HCT116 (cell line): ENCODE measurements around the gene DLG2. TPM values are rescaled to one million over a fixed set of nuclear protein-coding genes. Genes with fewer than 3 reads are reported as not detected.

Experiments
- ATAC-seq: fragments of 200-7000 bp; cut with Tn5 transposase; 2 replicates; pipeline ENCODE4 v1.9.1; 2020; ENCODE audit warnings: mild to moderate bottlenecking, moderate library complexity
- BruUV-seq: library from RNA; stranded (reverse); fragments of 400-500 nt; replicated peaks from 2 replicates; lab custom pipeline; 2021; lab: Mats Ljungman, UMichigan
- CTCF ChIA-PET: fragments of 300-600 bp; sonication (Branson Sonifier 250); formaldehyde crosslinking; loops from one replicate; lab custom pipeline; 2021; ENCODE audit warnings: antibody characterized with exemption; lab: Charles Lee
- POLR2A ChIA-PET: fragments of 300-600, 350-600 bp; sonication (Branson Sonifier 250); formaldehyde crosslinking; loops from one replicate; lab custom pipeline; 2021; ENCODE audit warnings: antibody characterized with exemption; lab: Charles Lee
- RAD21 ChIA-PET, 2 experiments: fragments of 300-600 bp; sonication (Branson Sonifier 250); formaldehyde crosslinking; loops; one replicate each; lab custom pipeline; 2023; ENCODE audit warnings: low total read pairs in 2 of 2; ENCODE audit not compliant: uncharacterized antibody in 2 of 2, unreplicated experiment in 2 of 2, low non-redundant PET in 1 of 2; lab: Charles Lee
- DNase-seq: peaks from one replicate; pipeline ENCODE4 v3.0.0-alpha.2; 2010; ENCODE audit warnings: low read depth, low spot score
- H2AFZ ChIP-seq: fragments of 200-600 bp; shearing (Covaris generic), sonication (generic); 2 replicates; pipeline ENCODE4 v1.6.1; 2017; ENCODE audit warnings: low read depth, mixed run types, mixed read lengths, antibody characterized with exemption, low read length; ENCODE audit not compliant: poor library complexity, severe bottlenecking
- H3K27ac ChIP-seq: 2 replicates; pipeline ENCODE4 v1.5.1; 2012; ENCODE audit warnings: low read depth, low read length
- H3K27me3 ChIP-seq: fragments of 200-600 bp; sonication (generic); 2 replicates; pipeline ENCODE4 v1.6.1; 2016; ENCODE audit warnings: mixed run types, low read length, mixed read lengths; ENCODE audit not compliant: insufficient read depth
- H3K36me3 ChIP-seq, 2 experiments: fragments of 200-500 bp in 1 of 2; fragments of 200-600 bp in 1 of 2; sonication (Bioruptor generic) in 1 of 2; sonication (generic) in 1 of 2; 2 replicates each; pipeline versions ENCODE4 v1.5.1 to v1.6.1; 2014 to 2016; ENCODE audit warnings: low read length in 2 of 2, inconsistent platforms in 1 of 2, mixed read lengths in 1 of 2, mixed run types in 1 of 2; ENCODE audit not compliant: insufficient read depth in 2 of 2, control insufficient read depth in 1 of 2
- H3K4me1 ChIP-seq, 2 experiments: fragments of 200-600 bp in 1 of 2; sonication (generic) in 1 of 2; 2 replicates each; pipeline versions ENCODE4 v1.5.1 to v1.6.1; 2012 to 2017; ENCODE audit warnings: low read length in 2 of 2, inconsistent platforms in 1 of 2, mild to moderate bottlenecking in 1 of 2, mixed read lengths in 1 of 2, mixed run types in 1 of 2, moderate library complexity in 1 of 2; ENCODE audit not compliant: insufficient read depth in 2 of 2, control insufficient read depth in 1 of 2
- H3K4me2 ChIP-seq: fragments of 200-600 bp; sonication (generic); 2 replicates; pipeline ENCODE4 v1.6.1; 2017; ENCODE audit warnings: mixed run types, low read length, mixed read lengths
- H3K4me3 ChIP-seq, 2 experiments: fragments of 200-600 bp in 1 of 2; sonication (generic) in 1 of 2; replicated peaks in 1 of 2; 2 replicates each; pipeline ENCODE4 v1.5.1; 2011 to 2016; ENCODE audit warnings: low read length in 2 of 2, control low read depth in 1 of 2, low read depth in 1 of 2, mild to moderate bottlenecking in 1 of 2, mixed read lengths in 1 of 2, mixed run types in 1 of 2
- H3K79me2 ChIP-seq: fragments of 200-600 bp; sonication (generic); 2 replicates; pipeline ENCODE4 v1.6.1; 2017; ENCODE audit warnings: mild to moderate bottlenecking, mixed run types, low read length, moderate library complexity, mixed read lengths; ENCODE audit not compliant: insufficient read depth
- H3K9ac ChIP-seq: fragments of 200-600 bp; sonication (generic); 2 replicates; pipeline ENCODE4 v1.6.1; 2016; ENCODE audit warnings: low read length, mixed read lengths
- H3K9me2 ChIP-seq: fragments of 200-600 bp; sonication (generic), shearing (Covaris generic); 2 replicates; pipeline ENCODE4 v1.6.1; 2017; ENCODE audit warnings: mixed run types, mild to moderate bottlenecking, moderate library complexity; ENCODE audit not compliant: insufficient read depth
- H3K9me3 ChIP-seq, 2 experiments: fragments of 200-500 bp in 1 of 2; fragments of 200-600 bp in 1 of 2; sonication (Bioruptor generic) in 1 of 2; sonication (generic) in 1 of 2; 2 replicates each; pipeline ENCODE4 v1.6.1; 2014 to 2017; ENCODE audit warnings: low read length in 2 of 2, mixed read lengths in 2 of 2, inconsistent platforms in 1 of 2, low read depth in 1 of 2, mild to moderate bottlenecking in 1 of 2, mixed run types in 1 of 2, moderate library complexity in 1 of 2; ENCODE audit not compliant: control insufficient read depth in 1 of 2, insufficient read depth in 1 of 2
- H4K20me1 ChIP-seq: fragments of 200-600 bp; sonication (generic), shearing (Covaris generic); 2 replicates; pipeline ENCODE4 v1.6.1; 2017; ENCODE audit warnings: mixed run types, mild to moderate bottlenecking, moderate library complexity; ENCODE audit not compliant: insufficient read depth
- CBX3 ChIP-seq: IDR thresholded peaks from 2 replicates; pipeline ENCODE4 v1.6.1; 2012; ENCODE audit warnings: low read depth
- CEBPB ChIP-seq: IDR thresholded peaks from 2 replicates; pipeline ENCODE4 v1.6.1; 2012; ENCODE audit warnings: low read depth
- EZH2phosphoT487 ChIP-seq: fragments of 200-600 bp; IDR thresholded peaks from 2 replicates; pipeline ENCODE4 v1.6.1; 2018; ENCODE audit warnings: antibody characterized with exemption, borderline replicate concordance
- FOSL1 ChIP-seq: IDR thresholded peaks from 2 replicates; pipeline ENCODE4 v1.6.1; 2012; ENCODE audit warnings: low read depth
- JUND ChIP-seq: IDR thresholded peaks from 2 replicates; pipeline ENCODE4 v1.6.1; 2012
- SIN3A ChIP-seq: IDR thresholded peaks from 2 replicates; pipeline ENCODE4 v1.6.1; 2012; ENCODE audit warnings: low read depth
- SP1 ChIP-seq: IDR thresholded peaks from 2 replicates; pipeline ENCODE4 v1.6.1; 2012; ENCODE audit warnings: low read depth
- SRF ChIP-seq: IDR thresholded peaks from 2 replicates; pipeline ENCODE4 v1.6.1; 2012; ENCODE audit warnings: low read depth
- YY1 ChIP-seq: IDR thresholded peaks from 2 replicates; pipeline ENCODE4 v1.6.1; 2011; ENCODE audit warnings: low read length, low read depth, moderate library complexity, mild to moderate bottlenecking; ENCODE audit not compliant: insufficient replicate concordance; ENCODE audit errors: extremely low read depth
- ZNF274 ChIP-seq: fragments of 200-500 bp; sonication (Bioruptor generic); IDR thresholded peaks from 2 replicates; pipeline ENCODE4 v1.6.1; 2014; ENCODE audit warnings: mild to moderate bottlenecking, low read depth, low read length, inconsistent platforms
- intact Hi-C: fragments of 100-400 bp; cut with micrococcal nuclease; formaldehyde crosslinking; loops from 2 replicates; pipeline ENCODE4 v1.10.0; 2022
- total RNA-seq: library from RNA; stranded (reverse); gene quantifications from one replicate; pipeline ENCODE4 v1.2.1, GENCODE V29; 2021; ENCODE audit not compliant: unreplicated experiment
- TF ChIP-seq, protein P1 (sequence below): IDR thresholded peaks from 2 replicates; pipeline ENCODE4 v1.6.1; 2011; ENCODE audit warnings: mild to moderate bottlenecking, low read length, moderate library complexity; ENCODE audit not compliant: insufficient replicate concordance; ENCODE audit errors: extremely low read depth
- TF ChIP-seq, protein P2 (sequence below): IDR thresholded peaks from 2 replicates; pipeline ENCODE4 v1.6.1; 2012
- TF ChIP-seq, protein P3 (sequence below): IDR thresholded peaks from 2 replicates; pipeline ENCODE4 v1.6.1; 2012

The DLG2 gene
- total RNA-seq, 1 experiment from 2014 or later, result 2.4 TPM

DNA sequence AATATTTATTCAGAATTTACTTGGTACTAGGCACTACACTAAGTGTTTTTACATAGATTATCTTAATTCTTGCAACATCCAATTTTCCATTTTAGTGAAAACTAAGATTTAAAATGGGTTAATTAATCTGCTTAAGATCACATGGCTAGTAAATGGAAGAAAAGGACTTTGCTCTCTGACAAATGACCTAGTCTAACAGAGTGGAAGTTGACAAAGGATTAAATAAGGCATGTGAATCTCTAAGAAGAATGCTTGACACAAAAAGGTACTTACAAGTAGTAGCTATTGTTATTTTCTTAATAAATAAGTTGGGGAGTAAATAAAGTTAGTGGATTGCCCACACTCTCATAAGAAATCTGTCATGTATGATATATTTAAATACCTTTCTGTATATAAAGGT is 584.8 kb downstream of the DLG2 start:
- RAD21 ChIA-PET, result interaction anchor here in 1 of 2 experiments (0.6 kb wide), 1 partner anchor 16 kb away, joined by 5 read pairs; no protein-coding TSS in a partner anchor
- BruUV-seq, result no TSS peak
- Histone ChIP-seq H3K4me3 (no peak overlapping the region), H3K4me1 (no peaks in the 10 kb centered on the region), H3K36me3 (no peaks in the 10 kb centered on the region), H3K9me2 (no peaks in the 10 kb centered on the region), H3K27ac (no peak overlapping the region), H3K79me2 (no peaks in the 10 kb centered on the region), H3K9ac (no peak overlapping the region), H3K4me2 (no peak overlapping the region), H3K9me3 (no peaks in the 10 kb centered on the region), H2AFZ (no peak overlapping the region), H3K27me3 (peaks cover 24% of the 10 kb centered on the region), H4K20me1 (no peaks in the 10 kb centered on the region)
- intact Hi-C loops, result no loop called here
- ATAC-seq (no peak), DNase-seq (no peak)
- POLR2A ChIA-PET, result interaction anchor here (0.6 kb wide), 1 partner anchor 12 kb away, joined by 7 read pairs; no protein-coding TSS in a partner anchor
- CTCF ChIA-PET, result no interaction called here
- TF ChIP-seq, protein P1, sequence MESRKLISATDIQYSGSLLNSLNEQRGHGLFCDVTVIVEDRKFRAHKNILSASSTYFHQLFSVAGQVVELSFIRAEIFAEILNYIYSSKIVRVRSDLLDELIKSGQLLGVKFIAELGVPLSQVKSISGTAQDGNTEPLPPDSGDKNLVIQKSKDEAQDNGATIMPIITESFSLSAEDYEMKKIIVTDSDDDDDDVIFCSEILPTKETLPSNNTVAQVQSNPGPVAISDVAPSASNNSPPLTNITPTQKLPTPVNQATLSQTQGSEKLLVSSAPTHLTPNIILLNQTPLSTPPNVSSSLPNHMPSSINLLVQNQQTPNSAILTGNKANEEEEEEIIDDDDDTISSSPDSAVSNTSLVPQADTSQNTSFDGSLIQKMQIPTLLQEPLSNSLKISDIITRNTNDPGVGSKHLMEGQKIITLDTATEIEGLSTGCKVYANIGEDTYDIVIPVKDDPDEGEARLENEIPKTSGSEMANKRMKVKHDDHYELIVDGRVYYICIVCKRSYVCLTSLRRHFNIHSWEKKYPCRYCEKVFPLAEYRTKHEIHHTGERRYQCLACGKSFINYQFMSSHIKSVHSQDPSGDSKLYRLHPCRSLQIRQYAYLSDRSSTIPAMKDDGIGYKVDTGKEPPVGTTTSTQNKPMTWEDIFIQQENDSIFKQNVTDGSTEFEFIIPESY, result no peak

DNA sequence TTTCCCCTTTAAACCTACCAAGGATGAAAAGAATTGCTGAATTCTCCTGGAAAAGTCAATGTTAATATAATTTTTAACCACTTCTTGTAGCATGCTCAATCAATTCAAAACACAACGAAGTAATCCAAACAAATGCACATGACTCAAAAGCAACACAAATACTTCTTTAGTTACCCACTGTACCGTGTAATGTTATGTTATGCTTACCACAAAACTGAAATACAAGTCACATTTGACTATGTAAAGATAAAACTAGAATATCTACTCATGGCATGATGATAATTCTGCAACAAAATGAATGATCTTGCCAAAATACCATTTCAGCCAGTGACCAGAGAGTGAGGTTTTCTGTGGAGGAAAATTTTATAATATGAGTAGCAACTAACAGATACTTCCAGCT is 587.0 kb downstream of the DLG2 start:
- H3K9me2 ChIP-seq, result no peaks in the 10 kb centered on the region
- no peaks in the 10 kb centered on the region for H3K9me3 ChIP-seq
- H4K20me1 ChIP-seq, result no peaks in the 10 kb centered on the region
- intact Hi-C loops, result no loop called here
- H3K27ac ChIP-seq, result no peak overlapping the region
- POLR2A ChIA-PET, result no interaction called here
- H3K4me2 ChIP-seq, result no peak overlapping the region
- TF ChIP-seq, protein P1, result no peak
- TF ChIP-seq CBX3 (no peak), JUND (no peak), SIN3A (no peak), CEBPB (no peak), SRF (no peak), SP1 (no peak), EZH2phosphoT487 (no peak), ZNF274 (no peak), FOSL1 (no peak), YY1 (no peak)
- TF ChIP-seq, protein P2, sequence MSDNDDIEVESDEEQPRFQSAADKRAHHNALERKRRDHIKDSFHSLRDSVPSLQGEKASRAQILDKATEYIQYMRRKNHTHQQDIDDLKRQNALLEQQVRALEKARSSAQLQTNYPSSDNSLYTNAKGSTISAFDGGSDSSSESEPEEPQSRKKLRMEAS, result no peak
- TF ChIP-seq, protein P3, sequence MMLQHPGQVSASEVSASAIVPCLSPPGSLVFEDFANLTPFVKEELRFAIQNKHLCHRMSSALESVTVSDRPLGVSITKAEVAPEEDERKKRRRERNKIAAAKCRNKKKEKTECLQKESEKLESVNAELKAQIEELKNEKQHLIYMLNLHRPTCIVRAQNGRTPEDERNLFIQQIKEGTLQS, result no peak
- no peak for DNase-seq
- RAD21 ChIA-PET, result no interaction called here
- no peaks in the 10 kb centered on the region for H3K36me3 ChIP-seq
- no peak for ATAC-seq
- H3K9ac ChIP-seq, result no peak overlapping the region
- no peak overlapping the region for H2AFZ ChIP-seq
- H3K27me3 ChIP-seq, result peaks cover 21% of the 10 kb centered on the region
- H3K4me3 ChIP-seq, result no peak overlapping the region
- no peaks in the 10 kb centered on the region for H3K4me1 ChIP-seq
- BruUV-seq, result no TSS peak
- no peaks in the 10 kb centered on the region for H3K79me2 ChIP-seq
- CTCF ChIA-PET, result no interaction called here
